CD4-positive, alpha-beta memory T cell (primary cell): ENCODE data around the gene IL37. TPM values are rescaled to one million over a fixed set of nuclear protein-coding genes. Genes with fewer than 3 reads are reported as not detected.
"Not testable (repeated sequence)": the region's sequence is repeated elsewhere in the genome, so short reads cannot be mapped to it uniquely, and the experiment has no call there.

Experiments
- CTCF ChIA-PET: fragments of 350-600 bp; sonication (Branson Sonifier 250); formaldehyde crosslinking; loops from one replicate; lab custom pipeline; 2021; ENCODE audit warnings: inconsistent platforms; ENCODE audit not compliant: partially characterized antibody; lab: Charles Lee
- POLR2A ChIA-PET: fragments of 350-600 bp; sonication (Branson Sonifier 250); formaldehyde crosslinking; loops from one replicate; lab custom pipeline; 2021; ENCODE audit not compliant: partially characterized antibody; lab: Charles Lee
- DNase-seq, 5 donors: peaks; one replicate each; pipeline versions ENCODE4 v3.0.0 to v3.0.0-alpha.2; 2020 to 2022; ENCODE audit warnings: mixed read lengths in 1 of 5
- H3K27ac ChIP-seq: one replicate; pipeline ENCODE4 v1.7.0; 2013; ENCODE audit warnings: low read depth, low read length
- H3K27me3 ChIP-seq: 2 replicates; pipeline ENCODE4 v1.7.0; 2013; ENCODE audit warnings: mild to moderate bottlenecking, low read length, moderate library complexity; ENCODE audit not compliant: insufficient read depth
- H3K36me3 ChIP-seq: 2 replicates; pipeline ENCODE4 v1.7.0; 2013; ENCODE audit warnings: mild to moderate bottlenecking, low read length, moderate library complexity; ENCODE audit not compliant: insufficient read depth
- H3K4me1 ChIP-seq: 2 replicates; pipeline ENCODE4 v1.7.0; 2013; ENCODE audit warnings: mild to moderate bottlenecking, low read length, moderate library complexity; ENCODE audit not compliant: insufficient read depth
- H3K4me3 ChIP-seq, 2 donors: one replicate each; pipeline ENCODE4 v1.7.0; 2013; ENCODE audit warnings: low read length in 2 of 2, mild to moderate bottlenecking in 1 of 2
- H3K9me3 ChIP-seq, 2 donors: one replicate each; pipeline ENCODE4 v1.7.0; 2013; ENCODE audit warnings: low read length in 2 of 2, control low read depth in 1 of 2; ENCODE audit not compliant: control insufficient read depth in 1 of 2
- H3K27ac Mint-ChIP-seq, 7 donors: one replicate each; pipeline ENCODE4 v1.8.0; 2020 to 2021; ENCODE audit warnings: mixed read lengths in 7 of 7, mild to moderate bottlenecking in 6 of 7, inconsistent platforms in 3 of 7, moderate library complexity in 3 of 7
- H3K27me3 Mint-ChIP-seq, 2 donors: one replicate each; pipeline ENCODE4 v1.8.0; 2020 to 2021; ENCODE audit warnings: mixed read lengths in 2 of 2
- H3K36me3 Mint-ChIP-seq, 2 donors: one replicate each; pipeline ENCODE4 v1.8.0; 2020 to 2021; ENCODE audit warnings: mixed read lengths in 2 of 2, inconsistent platforms in 1 of 2, mild to moderate bottlenecking in 1 of 2
- H3K4me1 Mint-ChIP-seq, 4 donors: one replicate each; pipeline ENCODE4 v1.8.0; 2020 to 2021; ENCODE audit warnings: mixed read lengths in 4 of 4, mild to moderate bottlenecking in 1 of 4
- H3K4me3 Mint-ChIP-seq, 8 donors: one replicate each; pipeline ENCODE4 v1.8.0; 2020 to 2021; ENCODE audit warnings: mixed read lengths in 8 of 8, mild to moderate bottlenecking in 7 of 8, moderate library complexity in 6 of 8, inconsistent platforms in 3 of 8
- H3K9me3 Mint-ChIP-seq, 8 donors: one replicate each; pipeline ENCODE4 v1.8.0; 2020 to 2021; ENCODE audit warnings: mixed read lengths in 8 of 8, mild to moderate bottlenecking in 5 of 8, inconsistent platforms in 3 of 8, moderate library complexity in 1 of 8
- intact Hi-C: fragments of 100-400 bp; cut with micrococcal nuclease; formaldehyde crosslinking; loops from one replicate; pipeline ENCODE4 v1.15.1; 2023
- polyA plus RNA-seq, 2 donors: library from polyadenylated mRNA; unstranded; fragments of 300-500 nt; fragmentation: Illumina TruSeq; gene quantifications; one replicate each; pipeline ENCODE4 v1.2.3, GENCODE V29; 2021
- total RNA-seq, 2 experiments: library from RNA; stranded (reverse); gene quantifications; one replicate each; pipeline ENCODE4 v1.2.3, GENCODE V29; 2021

The IL37 gene
- total and polyA plus RNA-seq, 4 experiments from 2014 or later, result not detected

DNA sequence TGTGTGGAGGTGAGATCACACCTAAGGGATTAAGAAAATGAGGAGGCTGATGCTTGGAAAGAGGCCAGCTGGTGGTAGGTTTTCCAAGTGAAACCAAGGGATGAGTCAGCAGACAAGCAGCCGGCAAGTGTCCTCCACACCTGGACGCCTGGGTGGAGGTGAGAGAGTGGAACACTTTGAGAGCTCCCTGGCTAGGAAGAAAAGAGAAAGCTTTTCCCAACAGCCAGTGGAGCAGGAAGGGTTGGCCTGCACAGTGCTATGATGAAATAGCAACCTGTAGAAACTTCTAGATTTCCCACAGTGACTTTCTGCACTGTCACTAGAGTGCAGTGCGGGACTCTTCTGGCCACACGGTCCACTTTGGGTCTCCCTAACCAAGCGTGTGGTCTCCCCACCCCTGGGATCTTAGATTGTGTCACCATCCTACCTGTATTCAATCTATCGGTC, 19.6 kb upstream of the IL37 start:
- Histone ChIP-seq H3K4me3 (no peak overlapping the region), H3K4me1 (no peaks in the 10 kb centered on the region), H3K27ac (no peak overlapping the region), H3K27me3 (no peaks in the 10 kb centered on the region), H3K9me3 (no peaks in the 10 kb centered on the region), H3K36me3 (no peaks in the 10 kb centered on the region)
- Mint-ChIP-seq H3K36me3 (no peaks in the 10 kb centered on the region), H3K4me1 (no peaks in the 10 kb centered on the region), H3K27ac (no peak overlapping the region), H3K9me3 (no peaks in the 10 kb centered on the region), H3K27me3 (peaks cover 0 to 1% of the 10 kb centered on the region in 2 donors), H3K4me3 (no peak overlapping the region)
- intact Hi-C loops, result no loop called here
- ChIA-PET CTCF (no interaction called here), POLR2A (no interaction called here)
- DNase-seq, result no peak

GRCh38 chr2:112893752-112894151, 17.2 kb upstream of the IL37 start:
- Mint-ChIP-seq H3K4me1 (no peaks in the 10 kb centered on the region), H3K27me3 (peaks cover 4 to 6% of the 10 kb centered on the region in 2 donors), H3K36me3 (no peaks in the 10 kb centered on the region), H3K9me3 (peaks cover 0 to 2% (median 0%) of the 10 kb centered on the region in 8 donors), H3K27ac (no peak overlapping the region), H3K4me3 (no peak overlapping the region)
- Histone ChIP-seq H3K4me3 (no peak overlapping the region), H3K27ac (no peak overlapping the region), H3K36me3 (no peaks in the 10 kb centered on the region), H3K4me1 (no peaks in the 10 kb centered on the region), H3K9me3 (no peaks in the 10 kb centered on the region), H3K27me3 (no peaks in the 10 kb centered on the region)
- intact Hi-C loops, result no loop called here
- DNase-seq, result no peak
- ChIA-PET POLR2A (no interaction called here), CTCF (interaction anchor here (1.0 to 1.9 kb wide), 2 partner anchors 8 to 145 kb away, joined by 3 to 11 read pairs; no protein-coding TSS in a partner anchor)

DNA sequence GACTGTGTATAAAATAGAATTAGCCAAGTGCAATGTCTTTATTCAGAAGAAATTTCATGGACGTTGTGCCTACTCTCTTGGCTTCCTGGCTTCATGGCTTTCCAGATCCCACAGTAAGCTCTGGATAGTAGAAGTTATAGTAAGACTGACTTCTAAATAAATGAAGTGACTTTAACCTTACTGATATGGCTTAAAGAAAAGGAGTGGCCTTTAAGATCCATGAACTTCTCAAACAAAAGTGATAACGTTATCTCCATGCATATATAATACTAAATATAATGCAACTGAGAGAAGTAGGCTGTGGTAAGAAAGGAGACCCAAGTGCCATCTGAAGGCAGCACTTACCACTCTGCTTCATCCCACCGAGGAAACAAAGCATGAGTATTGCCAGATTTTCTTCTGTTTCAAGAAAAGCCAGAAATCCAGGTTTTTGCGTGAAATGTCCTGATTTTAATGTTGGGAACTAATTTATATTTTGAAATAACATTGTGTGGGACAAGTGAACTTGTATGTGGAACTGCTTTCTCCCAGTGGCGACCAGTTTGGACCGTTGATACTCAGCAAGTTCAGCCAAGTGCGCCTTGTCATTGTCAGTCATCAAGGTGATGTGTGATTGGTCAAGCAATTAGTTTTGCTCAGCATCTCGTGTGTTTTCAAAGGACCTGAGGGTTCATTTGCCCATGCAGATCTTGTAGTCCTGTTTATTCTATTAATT, 13.9 kb upstream of the IL37 start:
- Mint-ChIP-seq H3K4me1 (no peaks in the 10 kb centered on the region), H3K9me3 (peaks cover 0 to 2% (median 0%) of the 10 kb centered on the region in 8 donors), H3K27me3 (peaks cover 4 to 7% of the 10 kb centered on the region in 2 donors), H3K4me3 (no peak overlapping the region), H3K27ac (no peak overlapping the region), H3K36me3 (no peaks in the 10 kb centered on the region)
- Histone ChIP-seq H3K36me3 (no peaks in the 10 kb centered on the region), H3K9me3 (no peaks in the 10 kb centered on the region), H3K27me3 (peaks cover 4% of the 10 kb centered on the region), H3K4me1 (no peaks in the 10 kb centered on the region), H3K27ac (no peak overlapping the region), H3K4me3 (no peak overlapping the region)
- intact Hi-C loops, result no loop called here
- CTCF ChIA-PET, result no interaction called here
- POLR2A ChIA-PET, result no interaction called here
- no peak for DNase-seq

DNA sequence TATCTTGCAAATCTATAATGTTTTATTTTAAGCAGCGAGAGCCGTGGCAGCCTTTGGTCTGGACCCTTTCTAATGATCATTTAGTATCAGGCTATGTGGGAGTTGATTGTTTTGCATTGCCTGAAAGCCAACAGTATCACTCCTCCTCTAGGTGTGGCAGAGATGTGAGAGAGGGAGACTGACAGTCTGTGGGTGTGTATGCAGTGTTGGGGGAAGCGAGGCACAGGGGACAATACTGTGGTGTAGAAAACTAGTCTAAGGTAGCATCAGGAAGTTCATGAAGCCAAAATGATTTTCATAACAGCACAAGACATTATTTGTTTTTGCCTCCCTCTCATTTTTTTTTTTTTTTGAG, 13.4 kb upstream of the IL37 start:
- CTCF ChIA-PET, result interaction anchor here (0.7 to 1.4 kb wide), 2 partner anchors 12 to 114 kb away, joined by 3 to 4 read pairs; no protein-coding TSS in a partner anchor
- Mint-ChIP-seq H3K36me3 (no peaks in the 10 kb centered on the region), H3K27ac (no peak overlapping the region), H3K9me3 (peaks cover 0 to 2% (median 0%) of the 10 kb centered on the region in 8 donors), H3K4me3 (no peak overlapping the region), H3K4me1 (no peaks in the 10 kb centered on the region), H3K27me3 (peaks cover 4 to 7% of the 10 kb centered on the region in 2 donors)
- intact Hi-C loops, result no loop called here
- POLR2A ChIA-PET, result no interaction called here
- no peak overlapping the region for H3K4me3 ChIP-seq
- no peak for DNase-seq
- no peaks in the 10 kb centered on the region for H3K36me3 ChIP-seq
- H3K9me3 ChIP-seq, result no peaks in the 10 kb centered on the region
- no peak overlapping the region for H3K27ac ChIP-seq
- H3K27me3 ChIP-seq, result peaks cover 4% of the 10 kb centered on the region
- H3K4me1 ChIP-seq, result no peaks in the 10 kb centered on the region

DNA sequence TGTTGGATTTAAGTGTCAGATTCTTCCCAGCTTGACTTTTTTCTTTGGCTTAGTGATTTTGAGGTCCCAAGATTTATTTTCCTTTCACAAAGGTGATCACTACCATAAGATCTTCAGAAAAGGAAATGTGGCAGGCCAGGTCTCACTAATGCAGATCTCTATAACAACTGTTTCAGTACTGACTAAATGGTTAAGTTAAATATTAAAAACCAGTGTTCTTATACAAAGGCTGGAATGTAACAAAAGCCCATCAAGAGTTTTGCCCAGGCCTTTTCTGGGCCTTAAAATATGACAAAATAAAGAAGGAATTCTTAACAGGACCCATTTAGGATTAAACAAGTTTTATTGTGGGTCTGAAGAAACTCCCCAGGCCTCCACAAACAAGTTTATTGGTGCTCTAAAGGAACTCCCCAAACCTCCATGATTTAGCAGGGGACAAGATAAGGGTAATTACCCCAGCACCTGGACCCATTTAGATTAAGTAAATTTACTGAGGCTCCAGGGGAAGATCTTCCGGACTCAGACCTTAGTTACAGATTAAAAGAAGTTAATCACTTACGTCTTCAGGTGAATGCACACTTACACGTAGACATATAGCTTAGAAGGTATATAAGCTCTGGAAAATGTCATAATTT, 9.4 kb upstream of the IL37 start:
- H3K27ac Mint-ChIP-seq, H3K36me3 ChIP-seq, H3K4me3 ChIP-seq, POLR2A ChIA-PET, H3K4me1 ChIP-seq, H3K4me1 Mint-ChIP-seq, H3K36me3 Mint-ChIP-seq, H3K27me3 Mint-ChIP-seq, H3K27me3 ChIP-seq, H3K9me3 ChIP-seq, intact Hi-C loops, H3K4me3 Mint-ChIP-seq, H3K27ac ChIP-seq, H3K9me3 Mint-ChIP-seq, CTCF ChIA-PET, DNase-seq: not testable (repeated sequence)

DNA sequence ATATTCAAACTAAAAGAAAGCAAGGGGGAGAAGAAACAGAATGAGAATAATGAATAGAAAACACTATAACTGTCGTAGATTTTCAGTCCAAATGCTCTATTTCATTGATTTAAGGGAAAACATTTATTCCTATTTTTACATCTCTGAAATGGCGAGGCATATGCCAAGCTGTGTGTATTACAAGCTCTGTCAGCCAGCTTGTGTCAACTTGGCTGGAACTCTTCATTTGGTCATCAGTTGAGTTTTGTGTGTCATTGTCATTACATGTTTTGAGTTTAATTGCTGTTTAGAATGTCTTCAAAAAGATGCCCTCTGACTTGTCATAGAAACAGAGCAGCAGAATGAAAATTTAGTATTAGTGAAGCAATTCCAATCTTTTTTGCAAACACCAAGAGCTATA, 8.1 kb upstream of the IL37 start:
- peaks cover 2 to 4% of the 10 kb centered on the region in 2 donors for H3K27me3 Mint-ChIP-seq
- Histone ChIP-seq H3K4me3 (no peak overlapping the region), H3K27ac (no peak overlapping the region), H3K4me1 (no peaks in the 10 kb centered on the region), H3K9me3 (no peaks in the 10 kb centered on the region), H3K27me3 (peaks cover 4% of the 10 kb centered on the region), H3K36me3 (no peaks in the 10 kb centered on the region)
- no peak overlapping the region for H3K4me3 Mint-ChIP-seq
- no peak for DNase-seq
- H3K4me1 Mint-ChIP-seq, result no peaks in the 10 kb centered on the region
- H3K9me3 Mint-ChIP-seq, result peaks cover 0 to 2% (median 0%) of the 10 kb centered on the region in 8 donors
- intact Hi-C loops, result no loop called here
- POLR2A ChIA-PET, result no interaction called here
- no peaks in the 10 kb centered on the region for H3K36me3 Mint-ChIP-seq
- CTCF ChIA-PET, result interaction anchor here (0.9 to 1.4 kb wide), 3 partner anchors 16 to 153 kb away, joined by 3 to 4 read pairs (median 3); no protein-coding TSS in a partner anchor
- no peak overlapping the region for H3K27ac Mint-ChIP-seq

DNA sequence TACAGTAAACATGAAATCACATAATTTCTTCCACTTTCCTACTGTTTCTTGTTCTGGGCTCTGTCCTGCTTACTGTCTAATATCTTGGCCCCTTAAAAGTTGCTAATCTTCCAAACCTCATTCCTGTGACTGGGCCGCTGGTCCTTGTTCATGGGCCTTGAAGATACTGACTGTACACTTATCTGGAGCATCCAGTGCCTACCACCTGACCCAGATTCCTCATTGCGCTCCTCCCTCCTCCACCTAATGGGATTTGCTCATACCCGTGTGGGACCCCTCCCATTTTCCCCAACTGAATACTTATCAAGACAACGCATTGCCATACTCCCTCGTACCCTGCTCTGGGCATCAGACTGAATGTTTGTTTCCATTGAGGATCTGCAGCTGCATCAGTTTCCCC, 6.1 kb upstream of the IL37 start:
- no peak overlapping the region for H3K4me3 Mint-ChIP-seq

More for the DNA sequence above, 6.1 kb upstream of the IL37 start:
- Mint-ChIP-seq H3K36me3 (no peaks in the 10 kb centered on the region), H3K4me1 (no peaks in the 10 kb centered on the region), H3K27ac (no peak overlapping the region), H3K27me3 (peaks cover 0 to 2% of the 10 kb centered on the region in 2 donors), H3K9me3 (peaks cover 0 to 2% (median 0%) of the 10 kb centered on the region in 8 donors)
- no peaks in the 10 kb centered on the region for H3K9me3 ChIP-seq
- H3K27me3 ChIP-seq, result peaks cover 4% of the 10 kb centered on the region
- POLR2A ChIA-PET, result no interaction called here
- H3K36me3 ChIP-seq, result no peaks in the 10 kb centered on the region
- H3K27ac ChIP-seq, result no peak overlapping the region
- CTCF ChIA-PET, result no interaction called here
- H3K4me3 ChIP-seq, result no peak overlapping the region
- no peaks in the 10 kb centered on the region for H3K4me1 ChIP-seq
- no peak for DNase-seq
- intact Hi-C loops, result no loop called here
